ENCODE results near the gene DNM3. TPM values are rescaled to one million over a fixed set of nuclear protein-coding genes. Genes with fewer than 3 reads are reported as not detected.

DNM3 gene
- total RNA-seq, 1 experiment from 2014 or later: 2.7 TPM

GRCh38 chr1:172238965-172239364 lies 397.7 kb downstream of the DNM3 start:
- Histone ChIP-seq H3K9me3 (ENCODE audit: control insufficient read depth, low read depth, low read length) (no peaks in the 10 kb centered on the region), H3K79me1 (ENCODE audit: insufficient read depth, low read depth, low read length, poor library complexity, severe bottlenecking) (no peaks in the 10 kb centered on the region), H3K4me1 (ENCODE audit: insufficient read depth, low read length) (no peaks in the 10 kb centered on the region), H3K27me3 (ENCODE audit: insufficient read depth, low read length) (no peaks in the 10 kb centered on the region), H3K56ac (ENCODE audit: insufficient read length, low read depth, low read length) (no peak overlapping the region), H4K20me1 (ENCODE audit: control insufficient read depth, insufficient read depth, insufficient read length) (no peaks in the 10 kb centered on the region), H3T11ph (ENCODE audit: low read length) (no peak overlapping the region), H3K79me2 (ENCODE audit: insufficient read depth, low read length) (no peaks in the 10 kb centered on the region), H3K4ac (ENCODE audit: low read depth, low read length) (no peak overlapping the region), H3K4me2 (ENCODE audit: insufficient read depth, insufficient read length, low read length) (no peak overlapping the region), H2BK20ac (ENCODE audit: low read depth, low read length, poor library complexity, severe bottlenecking) (no peak overlapping the region), H2BK120ac (ENCODE audit: low read depth, low read length, poor library complexity, severe bottlenecking) (no peak overlapping the region), H4K8ac (replicated peaks; ENCODE audit: insufficient read length, low read depth, low read length) (no peak overlapping the region), H3K18ac (ENCODE audit: insufficient read length, low read depth, low read length) (no peak overlapping the region), H2BK12ac (ENCODE audit: insufficient read length, low read depth, low read length) (no peak overlapping the region), H3K23ac (ENCODE audit: insufficient read length, low read depth, low read length) (no peak overlapping the region), H4K5ac (ENCODE audit: insufficient read length, low read depth, low read length) (no peak overlapping the region), H2BK15ac (ENCODE audit: low read depth, low read length) (no peak overlapping the region), H3K23me2 (ENCODE audit: insufficient read length, low read depth, low read length, poor library complexity, severe bottlenecking) (no peaks in the 10 kb centered on the region), H3K9ac (ENCODE audit: extremely low read depth, insufficient read length, low read length) (no peak overlapping the region), H4K91ac (ENCODE audit: insufficient read length, low read depth, low read length) (no peak overlapping the region), H3K14ac (ENCODE audit: insufficient read depth, low read length) (no peak overlapping the region), H3K27ac (ENCODE audit: insufficient read length, low read depth, low read length) (no peak overlapping the region), H2AFZ (ENCODE audit: low read length) (no peak overlapping the region), H2AK5ac (ENCODE audit: insufficient read length, low read length) (no peak overlapping the region), H2BK5ac (ENCODE audit: insufficient read length, low read length) (no peak overlapping the region)
- Mint-ChIP-seq H3K27ac (peak overlapping the region in 1 of 3 experiments; percentile 27; a peak in 1 of 7 replicates), H3K27me3 (ENCODE audit: low read depth) (no peaks in the 10 kb centered on the region), H3K36me3 (ENCODE audit: insufficient read depth in 1 of 3, low read depth in 3 of 3) (no peaks in the 10 kb centered on the region), H3K4me3 (no peak overlapping the region), H3K4me1 (no peaks in the 10 kb centered on the region), H3K9me3 (no peaks in the 10 kb centered on the region)
- DNase-seq: no peak
- TF ChIP-seq, protein P1, sequence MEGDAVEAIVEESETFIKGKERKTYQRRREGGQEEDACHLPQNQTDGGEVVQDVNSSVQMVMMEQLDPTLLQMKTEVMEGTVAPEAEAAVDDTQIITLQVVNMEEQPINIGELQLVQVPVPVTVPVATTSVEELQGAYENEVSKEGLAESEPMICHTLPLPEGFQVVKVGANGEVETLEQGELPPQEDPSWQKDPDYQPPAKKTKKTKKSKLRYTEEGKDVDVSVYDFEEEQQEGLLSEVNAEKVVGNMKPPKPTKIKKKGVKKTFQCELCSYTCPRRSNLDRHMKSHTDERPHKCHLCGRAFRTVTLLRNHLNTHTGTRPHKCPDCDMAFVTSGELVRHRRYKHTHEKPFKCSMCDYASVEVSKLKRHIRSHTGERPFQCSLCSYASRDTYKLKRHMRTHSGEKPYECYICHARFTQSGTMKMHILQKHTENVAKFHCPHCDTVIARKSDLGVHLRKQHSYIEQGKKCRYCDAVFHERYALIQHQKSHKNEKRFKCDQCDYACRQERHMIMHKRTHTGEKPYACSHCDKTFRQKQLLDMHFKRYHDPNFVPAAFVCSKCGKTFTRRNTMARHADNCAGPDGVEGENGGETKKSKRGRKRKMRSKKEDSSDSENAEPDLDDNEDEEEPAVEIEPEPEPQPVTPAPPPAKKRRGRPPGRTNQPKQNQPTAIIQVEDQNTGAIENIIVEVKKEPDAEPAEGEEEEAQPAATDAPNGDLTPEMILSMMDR (conservative IDR thresholded peaks at IDR 0.05): no peak
- no CpG with 5 or more reads among the region's 2 CpGs for WGBS (ENCODE audit: extremely low coverage, insufficient read length, low lambda C conversion rate)
